ENCODE data around the gene ANKRA2.
"Not testable (repeated sequence)": the region's sequence is repeated elsewhere in the genome, so short reads cannot be mapped to it uniquely, and the experiment has no call there.

ANKRA2 gene

DNA sequence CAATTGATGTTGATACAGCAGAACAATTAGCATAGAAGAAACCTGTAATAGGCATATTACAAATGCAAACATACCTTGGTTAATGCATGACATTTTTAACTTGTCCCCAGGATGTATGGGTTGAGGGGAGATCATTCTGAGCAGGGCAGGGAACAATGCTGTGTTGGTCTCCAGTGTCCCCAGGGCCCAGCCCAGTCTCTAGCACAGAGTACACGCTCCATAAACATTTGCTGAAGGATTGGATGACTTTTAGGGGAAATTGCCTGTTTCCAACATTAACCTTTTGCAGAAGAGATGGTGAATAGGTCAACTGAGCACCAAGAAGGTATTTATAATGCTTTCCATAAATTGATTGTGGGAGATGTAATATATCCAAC lies 20.0 kb downstream of the ANKRA2 start:
- DNase-seq = peak; percentile 53

DNA sequence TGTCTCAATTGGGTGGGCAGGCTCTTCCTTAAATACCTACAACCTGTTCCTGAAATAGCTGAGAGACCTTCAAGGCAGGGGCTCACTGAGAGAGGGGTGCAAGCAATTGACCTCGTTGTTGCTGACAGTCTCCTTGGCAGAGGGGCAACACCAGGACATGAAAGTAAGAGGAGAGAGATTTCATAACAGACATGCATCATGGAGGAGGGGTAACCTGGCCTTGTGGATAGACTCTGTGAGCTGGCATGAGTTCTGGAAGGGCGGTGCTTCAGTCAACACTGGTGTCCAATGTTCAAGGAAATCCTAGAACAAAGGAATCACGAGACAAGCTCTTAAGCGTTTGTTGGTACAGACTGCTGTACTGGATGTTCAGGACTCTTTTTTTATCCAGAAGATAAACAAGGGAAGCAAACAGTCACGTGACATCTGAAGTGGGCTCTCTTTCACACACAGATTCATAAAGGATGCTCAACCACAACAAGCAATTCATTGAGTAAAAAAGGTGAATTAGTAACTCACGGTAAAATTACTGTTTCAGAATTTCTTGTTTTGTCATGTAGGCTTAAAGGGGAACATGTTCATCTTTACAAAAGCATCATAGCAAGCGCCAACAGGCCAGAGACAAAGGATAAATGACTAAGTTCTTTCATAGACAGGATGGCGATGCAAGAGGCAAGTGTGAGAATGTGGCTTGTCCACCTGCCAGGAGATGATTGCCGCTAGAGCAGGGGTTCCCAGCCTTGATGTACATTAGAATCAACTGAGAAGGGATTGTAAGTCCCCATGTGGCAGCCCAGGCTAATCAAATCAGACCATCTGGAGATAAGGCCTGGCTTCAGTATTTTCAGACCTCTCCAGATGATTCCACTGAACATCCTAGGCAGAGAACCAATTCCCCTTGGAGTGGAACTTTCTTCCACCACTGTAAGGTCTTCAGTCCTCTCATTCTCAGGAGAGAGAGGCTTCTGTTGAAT lies 20.7 kb downstream of the ANKRA2 start:
- peak; percentile 99 for DNase-seq

DNA sequence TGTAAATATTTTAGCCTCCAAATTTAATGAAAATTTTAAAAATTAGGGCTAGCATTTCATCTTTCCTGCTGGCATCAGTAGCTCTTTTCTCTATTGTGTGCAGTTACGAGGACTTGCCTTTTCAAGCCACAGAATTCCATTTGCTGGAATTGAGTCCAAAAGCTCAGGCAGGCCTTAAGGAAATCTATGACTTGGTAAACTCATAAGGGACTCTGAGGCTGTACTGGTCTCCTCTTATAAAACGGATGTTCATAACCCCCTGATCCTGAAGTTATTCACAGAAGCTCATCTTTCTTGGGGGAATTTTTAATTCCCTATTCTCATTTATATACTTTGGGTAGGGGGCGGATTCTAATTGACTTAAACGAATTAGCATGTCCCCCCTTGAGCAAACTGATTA lies 23.4 kb downstream of the ANKRA2 start:
- DNase-seq = peak; percentile 41

DNA sequence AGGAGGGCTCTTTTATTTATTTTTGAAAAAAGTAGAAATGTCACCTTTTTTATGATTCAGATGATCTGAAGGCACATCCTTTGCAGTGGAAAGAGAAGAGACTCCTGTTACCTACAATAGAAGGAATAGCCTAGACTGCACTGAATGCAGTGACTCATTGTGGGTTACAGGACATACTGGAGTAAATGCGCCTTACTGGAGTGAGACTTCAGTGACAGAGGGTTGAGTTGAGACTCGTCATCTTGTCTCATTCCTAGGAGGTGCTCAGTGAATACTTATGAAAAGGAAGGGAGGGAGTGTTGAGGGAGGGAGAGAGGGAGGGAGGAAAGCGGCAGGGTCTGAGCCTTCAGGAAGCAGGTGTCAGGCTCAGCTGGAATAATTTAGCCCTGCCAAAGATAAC lies 25.2 kb downstream of the ANKRA2 start:
- peak; percentile 67 for DNase-seq

DNA sequence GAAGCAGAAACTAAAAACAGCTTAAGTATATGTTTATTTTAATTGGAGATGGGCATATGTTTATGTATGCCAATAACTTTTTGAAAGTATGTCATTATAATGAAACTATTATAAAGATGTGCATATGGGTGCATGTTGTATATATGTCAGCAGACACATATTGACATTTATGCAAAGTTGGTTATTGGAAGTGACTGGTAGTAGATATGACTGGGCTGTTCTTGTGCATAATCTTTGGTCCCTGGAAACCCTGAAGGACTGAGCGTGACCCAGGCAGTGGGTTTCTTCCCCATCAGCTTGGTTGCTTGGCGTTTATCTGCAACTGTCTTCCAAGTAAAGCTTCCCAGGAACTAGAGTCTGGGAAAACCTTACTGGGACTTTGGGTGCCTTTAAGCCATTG lies 25.7 kb downstream of the ANKRA2 start:
- no peak for DNase-seq

DNA sequence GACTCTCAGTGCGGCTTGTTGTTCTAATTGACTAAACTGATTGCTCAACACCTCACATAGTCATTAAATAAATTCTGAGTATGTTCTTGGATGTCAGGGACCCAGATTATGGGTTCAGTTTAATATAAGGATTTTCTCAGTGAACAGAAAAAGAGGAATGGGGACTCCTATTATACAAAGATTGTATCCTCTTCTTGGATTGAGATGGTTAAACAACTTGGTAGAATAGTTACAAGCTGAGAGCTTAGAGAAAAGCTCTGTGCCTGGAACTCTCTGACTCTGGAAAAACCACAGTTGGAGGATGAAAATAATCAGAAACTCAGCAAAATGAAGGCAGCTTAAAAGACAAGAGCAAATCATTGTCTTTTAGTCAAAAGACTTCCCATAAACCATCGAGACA lies 30.5 kb downstream of the ANKRA2 start:
- DNase-seq = no peak

DNA sequence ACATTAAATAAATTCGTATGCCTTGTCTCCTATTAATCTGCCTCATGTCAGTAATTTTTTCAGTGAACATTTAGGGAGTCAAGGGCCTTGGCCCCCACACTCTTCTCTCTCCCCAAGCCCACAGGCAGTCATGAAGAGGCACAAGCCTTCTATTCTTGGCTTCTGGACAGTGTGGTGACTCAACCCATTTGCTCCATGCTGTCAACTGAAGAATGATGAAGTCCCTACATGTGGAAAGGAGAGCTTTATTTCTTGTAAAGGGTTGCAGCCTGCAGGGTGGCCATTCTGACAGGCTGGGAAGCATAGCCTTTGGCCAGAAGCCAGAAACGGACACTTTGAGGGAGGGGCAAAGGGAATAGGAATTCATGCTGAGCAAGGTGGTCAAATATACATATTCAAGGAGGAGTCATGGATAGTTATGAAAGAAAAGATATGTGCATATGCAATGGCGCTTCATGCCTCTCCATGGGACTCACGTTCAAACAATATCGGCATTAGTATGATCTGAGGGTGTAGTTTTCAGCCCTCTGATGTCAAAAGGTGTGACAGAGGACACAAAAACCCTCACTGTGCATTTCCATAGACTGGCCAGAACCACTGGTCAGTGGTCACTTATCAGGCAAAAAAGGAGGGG lies 31.3 kb downstream of the ANKRA2 start:
- DNase-seq = no peak

DNA sequence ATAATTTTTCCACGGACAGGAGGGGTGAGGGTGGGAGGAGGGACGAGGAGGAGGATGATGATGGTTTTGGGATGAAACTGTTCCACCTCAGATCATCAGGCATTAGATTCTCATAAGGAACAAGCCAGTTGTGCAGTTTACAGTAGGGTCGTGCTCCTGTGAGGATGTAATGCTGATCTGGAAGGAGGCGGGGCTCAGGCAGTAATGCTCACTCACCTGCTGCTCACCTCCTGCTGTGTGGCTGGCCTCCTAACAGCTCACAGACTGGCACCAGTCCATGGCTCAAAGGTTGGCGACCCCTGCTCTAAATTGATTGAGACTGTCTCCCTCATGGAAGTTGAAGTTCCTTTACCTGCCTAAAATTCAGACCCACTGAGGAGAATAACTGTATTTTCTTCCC lies 33.2 kb downstream of the ANKRA2 start:
- DNase-seq = no peak

DNA sequence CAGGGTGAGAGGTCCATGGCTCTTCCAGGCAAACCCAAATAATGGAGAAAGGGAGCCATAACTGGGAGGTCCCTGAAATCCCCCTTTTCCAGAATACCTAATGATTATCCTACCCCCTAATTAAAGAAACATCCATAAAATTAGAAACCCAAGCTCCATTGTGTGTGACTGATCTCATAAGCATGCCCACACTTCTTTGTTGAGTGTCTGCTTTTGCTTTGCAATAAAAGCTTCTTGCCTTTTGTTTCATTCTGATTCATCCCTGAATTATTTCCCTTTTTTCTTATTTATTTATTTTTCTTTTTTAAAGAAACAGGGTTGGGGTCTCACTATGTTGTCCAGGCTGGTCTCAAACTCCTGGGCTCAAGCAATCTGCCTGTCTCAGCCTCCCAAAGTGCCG lies 34.1 kb downstream of the ANKRA2 start:
- DNase-seq = no peak

DNA sequence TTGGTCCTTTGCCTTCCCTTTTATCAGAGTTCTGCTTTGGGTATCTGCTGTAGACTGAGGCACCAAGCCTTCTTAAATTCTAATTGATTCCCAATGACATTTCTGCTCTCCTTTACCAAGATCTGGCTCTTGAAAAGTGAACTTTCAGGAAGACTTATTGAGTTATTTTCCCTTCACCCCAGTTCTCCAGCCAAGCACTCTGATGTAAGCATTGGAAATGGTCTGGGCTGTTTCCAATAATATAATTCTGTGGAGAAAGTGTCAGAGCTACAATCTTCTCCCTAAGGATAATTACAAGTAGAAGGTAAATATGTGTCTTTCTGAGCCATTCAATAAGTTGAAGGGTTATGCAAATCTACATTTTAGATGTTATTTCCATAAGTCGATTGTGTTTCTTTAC lies 36.4 kb downstream of the ANKRA2 start:
- no peak for DNase-seq

DNA sequence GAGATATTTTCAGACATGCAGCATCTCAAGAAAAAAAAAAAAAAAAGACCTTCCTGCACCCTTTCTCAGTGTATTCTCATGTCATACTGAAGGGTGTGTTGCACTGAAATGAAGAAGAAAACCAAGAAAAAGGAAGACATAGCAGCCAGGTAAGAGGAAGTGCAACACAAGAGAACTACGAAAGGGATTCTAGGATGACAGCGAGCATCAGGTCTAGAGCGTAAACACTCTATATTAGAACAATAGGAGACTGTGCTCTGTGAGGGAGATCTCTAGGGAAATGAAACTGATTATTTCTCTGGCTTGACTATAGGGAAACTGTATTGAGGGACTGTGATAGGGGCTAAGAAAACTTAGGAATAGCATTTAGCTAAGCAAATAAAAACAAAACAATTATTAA lies 37.2 kb downstream of the ANKRA2 start:
- DNase-seq = no peak

DNA sequence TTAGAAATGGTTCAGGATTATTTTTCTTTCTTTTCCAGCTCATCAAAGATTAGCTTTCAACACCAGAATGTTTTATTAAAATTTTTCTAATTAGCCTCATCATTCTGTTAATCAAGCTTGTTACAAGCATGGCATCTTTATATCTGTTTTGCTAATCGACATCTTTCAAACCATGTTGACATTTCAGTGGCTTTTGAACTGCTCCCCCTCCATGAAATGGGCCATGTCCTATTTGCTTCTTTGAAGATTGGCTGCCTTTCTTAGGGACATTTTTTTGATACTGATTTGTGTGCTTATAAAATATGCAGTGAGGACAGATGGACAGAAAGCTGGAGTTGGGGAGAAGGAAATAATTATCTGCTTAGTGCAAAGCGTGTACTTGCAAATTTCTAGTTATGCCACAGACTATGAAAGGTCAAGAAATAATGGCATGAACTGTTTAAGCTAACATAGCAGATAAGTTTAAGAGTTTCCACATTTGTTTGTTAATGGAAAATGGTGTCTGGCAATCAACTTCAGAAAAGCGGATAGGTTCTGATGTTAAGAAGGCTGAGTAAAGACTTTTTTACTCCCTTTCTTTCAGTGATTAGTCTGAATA lies 39.7 kb downstream of the ANKRA2 start:
- DNase-seq = no peak

DNA sequence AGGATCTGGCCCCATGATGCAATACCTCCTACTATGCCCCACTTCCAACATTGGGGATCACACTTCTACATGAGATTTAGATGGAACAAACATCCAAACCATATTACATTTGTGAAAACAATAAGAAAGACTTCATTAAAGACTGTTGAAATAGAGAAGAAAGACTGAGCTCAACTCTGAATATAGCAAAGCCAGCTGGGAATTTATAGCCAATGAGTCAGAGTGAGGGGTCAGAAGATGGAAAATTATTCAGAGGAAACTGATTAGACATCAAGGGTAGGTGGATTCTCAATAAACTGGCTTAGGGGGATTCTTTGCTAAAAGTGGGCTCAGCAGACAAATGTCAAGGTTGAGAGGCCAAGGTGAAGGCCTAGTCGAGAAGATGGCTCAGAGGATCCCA lies 41.6 kb downstream of the ANKRA2 start:
- DNase-seq = no peak

DNA sequence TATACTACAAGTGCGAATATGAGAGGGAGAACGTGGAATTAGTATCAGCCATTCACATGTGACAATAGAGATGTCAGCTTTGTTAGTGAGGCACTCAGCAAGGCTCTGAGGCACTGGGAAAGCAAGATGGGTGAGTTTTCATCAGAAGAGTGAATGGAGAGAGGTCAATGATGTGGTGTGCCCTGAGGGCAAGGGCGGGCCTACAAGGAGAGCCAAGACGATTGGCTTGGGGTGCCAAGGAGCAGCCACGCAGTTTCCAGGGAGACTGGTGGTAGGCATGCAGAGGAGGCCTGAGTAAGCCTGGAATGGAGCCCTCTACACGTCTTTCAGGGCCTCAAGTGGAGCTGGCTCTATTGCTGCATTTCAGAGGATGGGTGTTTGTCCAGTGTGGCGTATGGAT lies 42.5 kb downstream of the ANKRA2 start:
- no peak for DNase-seq

DNA sequence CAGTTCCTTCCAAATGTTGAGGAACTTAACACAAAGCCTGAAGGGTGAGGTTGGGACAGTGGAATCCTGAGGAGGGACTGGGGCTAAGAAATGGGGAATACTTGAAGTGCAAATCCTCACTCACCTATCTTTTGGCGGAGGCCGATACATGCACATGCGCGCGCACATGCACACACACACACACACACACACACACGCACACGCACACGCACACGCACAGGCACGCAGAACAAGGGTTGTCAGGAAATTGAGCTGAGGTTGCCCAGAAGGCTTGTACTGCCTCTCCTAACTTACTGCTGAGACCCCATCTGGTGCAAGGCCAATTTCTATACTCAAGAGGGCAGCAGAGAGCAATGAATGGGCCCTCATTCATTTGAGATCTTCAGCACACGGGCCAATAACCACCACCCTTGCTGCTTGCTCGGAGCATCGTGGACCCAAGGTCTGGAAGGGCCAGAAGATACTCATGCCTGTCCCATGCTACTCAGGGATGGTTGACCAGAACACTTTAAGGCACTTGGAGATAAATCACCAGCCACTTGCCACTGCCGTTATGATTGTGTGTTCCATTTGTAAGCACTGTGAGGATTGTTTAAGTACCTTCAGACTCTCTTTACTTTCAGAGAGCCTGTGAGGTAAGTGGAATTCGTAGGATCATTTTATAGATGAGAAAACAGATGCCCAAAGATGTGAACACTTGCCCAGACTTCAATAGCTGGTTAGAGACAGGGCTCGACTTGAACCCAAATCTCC lies 45.7 kb downstream of the ANKRA2 start:
- DNase-seq = peak; percentile 92

DNA sequence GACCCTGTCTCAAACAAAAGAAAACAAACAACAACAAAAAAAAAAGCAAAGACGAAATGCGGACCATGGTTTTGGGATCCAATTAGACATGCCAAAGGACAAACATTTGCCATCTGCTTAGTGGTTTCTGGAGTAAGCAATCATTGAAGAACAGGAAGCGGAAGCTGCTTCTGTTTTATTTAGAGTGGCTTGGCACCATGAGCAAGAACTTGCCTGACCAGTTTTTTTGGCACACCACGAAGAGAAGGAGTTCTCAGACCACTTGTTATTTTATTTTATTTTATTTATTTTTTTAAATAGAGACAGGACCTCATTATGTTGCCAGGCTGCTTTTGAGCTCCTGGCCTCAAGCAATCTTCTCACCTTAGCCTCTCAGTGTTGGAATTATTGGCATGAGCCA lies 50.2 kb downstream of the ANKRA2 start:
- peak; percentile 93 for DNase-seq

DNA sequence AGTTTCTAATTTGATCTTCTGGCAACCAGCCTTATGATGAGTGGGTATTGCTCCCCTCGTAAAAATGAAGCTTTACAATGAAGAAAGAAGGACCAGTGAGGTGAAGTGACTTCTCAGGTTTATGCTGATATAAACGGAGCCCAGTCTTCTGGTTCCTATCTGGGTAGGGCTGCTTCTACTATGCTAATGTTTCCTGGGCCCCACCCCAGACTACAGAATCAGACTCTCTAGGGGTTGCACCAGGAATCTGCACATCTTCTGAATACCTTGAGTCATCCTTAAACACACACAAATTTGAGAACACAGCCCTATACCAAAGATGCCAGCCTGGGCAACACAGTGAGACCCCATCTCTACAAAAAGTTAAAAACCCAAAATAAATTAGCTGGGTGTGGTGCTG lies 51.0 kb downstream of the ANKRA2 start:
- DNase-seq = no peak

DNA sequence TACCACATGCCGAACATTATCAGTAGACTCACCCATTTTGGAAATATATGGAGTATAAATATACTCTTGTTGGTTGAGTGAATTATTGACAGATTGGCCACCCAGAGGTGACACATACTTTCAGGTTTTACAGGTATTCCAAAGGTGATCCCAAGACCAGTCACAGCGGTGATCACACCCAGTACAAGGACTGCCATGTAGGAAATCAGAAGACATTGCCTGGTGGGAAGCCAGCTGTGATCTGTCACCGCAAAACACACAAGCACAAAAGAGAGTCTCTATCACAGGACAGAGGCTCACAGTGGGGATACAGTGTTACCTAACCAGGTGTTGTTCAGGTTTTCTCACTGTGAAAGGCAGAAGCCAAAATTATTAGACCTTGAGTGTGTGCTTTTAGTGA lies 51.4 kb downstream of the ANKRA2 start:
- peak; percentile 41 for DNase-seq

DNA sequence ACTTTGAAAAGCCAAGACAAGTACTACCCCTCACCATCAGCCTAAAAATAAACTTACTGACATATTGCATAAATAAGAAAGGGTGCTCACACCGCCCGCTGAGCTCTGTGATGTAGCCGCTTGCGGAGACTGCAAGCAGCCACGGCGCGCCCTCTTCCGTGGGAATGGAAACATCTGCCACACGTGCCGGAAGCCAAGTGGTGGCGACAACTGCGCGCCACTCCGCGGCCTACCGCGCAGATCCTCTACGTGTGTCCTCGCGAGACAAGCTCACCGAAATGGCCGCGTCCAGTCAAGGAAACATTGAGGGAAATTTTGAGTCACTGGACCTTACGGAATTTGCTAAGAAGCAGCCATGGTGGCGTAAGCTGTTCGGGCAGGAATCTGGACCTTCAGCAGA lies 56.9 kb downstream of the ANKRA2 start:
- DNase-seq = not testable (repeated sequence)

DNA sequence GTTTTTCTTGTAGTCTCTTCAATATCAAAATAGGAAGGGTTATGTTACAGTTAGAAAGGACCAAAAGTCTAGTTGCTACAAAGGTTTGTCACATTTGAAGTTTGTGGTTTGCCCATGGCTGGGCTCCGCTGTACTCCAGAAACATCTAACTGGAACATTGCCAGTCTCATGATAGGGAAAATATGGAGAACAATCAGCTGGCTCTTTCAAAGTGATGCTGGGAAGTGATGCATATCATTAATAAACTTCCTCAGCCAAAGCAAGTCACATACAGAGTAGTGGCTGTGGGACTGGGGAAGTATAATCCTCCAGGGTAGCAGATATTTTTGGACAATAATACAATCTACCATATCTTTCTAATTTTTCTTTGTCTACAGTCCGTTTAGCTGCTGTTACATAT lies 58.4 kb downstream of the ANKRA2 start:
- DNase-seq = no peak

DNA sequence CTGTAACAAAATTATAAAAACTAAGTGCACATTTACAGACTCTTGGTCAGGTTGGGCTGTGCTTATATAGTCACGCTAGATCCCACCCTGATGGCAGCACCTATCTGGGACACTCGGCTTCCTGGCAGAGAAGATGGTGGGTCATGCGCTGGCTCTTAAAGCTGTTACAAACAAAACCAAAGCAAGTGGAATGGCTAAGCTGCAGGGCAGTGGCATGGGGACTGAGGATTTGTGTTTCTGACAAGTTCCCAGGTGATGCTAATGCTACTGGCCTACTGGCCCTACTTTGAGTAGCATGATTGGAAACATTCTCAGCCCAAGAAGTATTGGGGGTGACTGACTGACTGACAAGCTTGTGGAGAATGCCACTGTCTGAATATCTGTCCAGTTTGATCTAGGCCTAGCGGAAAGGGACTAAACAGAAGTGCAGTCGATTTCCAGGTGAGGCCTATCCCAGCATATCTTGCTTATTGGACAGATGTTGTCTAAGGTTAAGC lies 58.9 kb downstream of the ANKRA2 start:
- DNase-seq = peak; percentile 32

All from DMS53 (cell line).